ENCODE results near the gene CBFA2T2. TPM values are rescaled to one million over a fixed set of nuclear protein-coding genes. Genes with fewer than 3 reads are reported as not detected.

Gene CBFA2T2
- total RNA-seq, 3 donors from 2014 or later (not counting 1 experiment from before 2014, with no cell fraction given): 16.5 to 27.5 (median 18.5) TPM

- H3K36me3 ChIP-seq (ENCODE audit: control insufficient read depth, insufficient read depth, low read length): no peaks in the 10 kb centered on the region
- peak overlapping the region; percentile 93 for H3K4me3 Mint-ChIP-seq
- ATAC-seq (peak in 2 of 3 donors; percentile 8 to 12), DNase-seq (peak in 1 of 2 donors; percentile 63)
- TF ChIP-seq CTCF (IDR thresholded peaks at IDR 0.05): no peak
- H3K27ac Mint-ChIP-seq: peak overlapping the region; percentile 80 to 86
- WGBS (ENCODE audit: insufficient coverage): 69% methylated on average over 2 of the region's 4 CpGs
- peak overlapping the region; percentile 53 for H3K27ac ChIP-seq (ENCODE audit: low read length)
- H3K9me3 Mint-ChIP-seq: no peaks in the 10 kb centered on the region
- no peaks in the 10 kb centered on the region for H3K27me3 Mint-ChIP-seq (ENCODE audit: low read depth in 2 of 2)
- peaks cover 16% of the 10 kb centered on the region for H3K4me1 ChIP-seq (ENCODE audit: control insufficient read depth, insufficient read depth, low read length)
- H3K4me3 ChIP-seq (ENCODE audit: low read length): peak overlapping the region; percentile 73
- peaks cover 11 to 18% of the 10 kb centered on the region in 2 donors for H3K4me1 Mint-ChIP-seq
- intact Hi-C loops (cut with micrococcal nuclease): no loop called here
- no peaks in the 10 kb centered on the region for H3K27me3 ChIP-seq (ENCODE audit: control insufficient read depth, insufficient read depth, low read length)
- H3K9me3 ChIP-seq (ENCODE audit: control insufficient read depth, insufficient read depth, low read length): no peaks in the 10 kb centered on the region
- H3K36me3 Mint-ChIP-seq: no peaks in the 10 kb centered on the region
These were observed 44.9 kb upstream of the CBFA2T2 start for GRCh38 chr20:33444797-33445560.

- Mint-ChIP-seq H3K36me3 (no peaks in the 10 kb centered on the region), H3K4me1 (peaks cover 11 to 18% of the 10 kb centered on the region in 2 donors), H3K27ac (no peak overlapping the region), H3K27me3 (ENCODE audit: low read depth in 2 of 2) (no peaks in the 10 kb centered on the region), H3K4me3 (no peak overlapping the region), H3K9me3 (no peaks in the 10 kb centered on the region)
- ATAC-seq (no peak), DNase-seq (no peak)
- WGBS (ENCODE audit: insufficient coverage): 70% methylated on average over 3 of the region's 4 CpGs
- Histone ChIP-seq H3K4me1 (ENCODE audit: control insufficient read depth, insufficient read depth, low read length) (peaks cover 16% of the 10 kb centered on the region), H3K4me3 (ENCODE audit: low read length) (no peak overlapping the region), H3K27ac (ENCODE audit: low read length) (no peak overlapping the region), H3K9me3 (ENCODE audit: control insufficient read depth, insufficient read depth, low read length) (no peaks in the 10 kb centered on the region), H3K27me3 (ENCODE audit: control insufficient read depth, insufficient read depth, low read length) (no peaks in the 10 kb centered on the region), H3K36me3 (ENCODE audit: control insufficient read depth, insufficient read depth, low read length) (no peaks in the 10 kb centered on the region)
- no peak for TF ChIP-seq CTCF (IDR thresholded peaks at IDR 0.05)
- intact Hi-C loops (cut with micrococcal nuclease): no loop called here
These were observed 43.8 kb upstream of the CBFA2T2 start for GRCh38 chr20:33445881-33446625.

GRCh38 chr20:33450867-33451266 lies 39.0 kb upstream of the CBFA2T2 start:
- ATAC-seq: no peak
- no peaks in the 10 kb centered on the region for H3K9me3 Mint-ChIP-seq
- TF ChIP-seq CTCF (IDR thresholded peaks at IDR 0.05): no peak
- H3K4me1 Mint-ChIP-seq: no peaks in the 10 kb centered on the region
- no peak overlapping the region for H3K27ac Mint-ChIP-seq
- Histone ChIP-seq H3K9me3 (ENCODE audit: control insufficient read depth, insufficient read depth, low read length) (no peaks in the 10 kb centered on the region), H3K36me3 (ENCODE audit: control insufficient read depth, insufficient read depth, low read length) (no peaks in the 10 kb centered on the region), H3K27me3 (ENCODE audit: control insufficient read depth, insufficient read depth, low read length) (no peaks in the 10 kb centered on the region), H3K27ac (ENCODE audit: low read length) (no peak overlapping the region), H3K4me3 (ENCODE audit: low read length) (no peak overlapping the region), H3K4me1 (ENCODE audit: control insufficient read depth, insufficient read depth, low read length) (no peaks in the 10 kb centered on the region)
- no peaks in the 10 kb centered on the region for H3K27me3 Mint-ChIP-seq (ENCODE audit: low read depth in 2 of 2)
- DNase-seq: no peak
- no peaks in the 10 kb centered on the region for H3K36me3 Mint-ChIP-seq
- no peak overlapping the region for H3K4me3 Mint-ChIP-seq
- intact Hi-C loops (cut with micrococcal nuclease): no loop called here
- 77% methylated on average over 4 of the region's 4 CpGs for WGBS (ENCODE audit: insufficient coverage)
